RWPE1 (cell line): ENCODE data around the gene SEC31A.
A peak's percentile ranks its signal among the peaks of the same experiment; 100 is the strongest.
"Not testable (repeated sequence)": the region's sequence is repeated elsewhere in the genome, so short reads cannot be mapped to it uniquely, and the experiment has no call there.

Source experiments
- CTCF ChIA-PET: fragments of 350-600 bp; sonication (Branson Sonifier 250); formaldehyde crosslinking; extraction: SDS; loops from one replicate; lab custom pipeline; 2021; lab: Yijun Ruan, JAX
- POLR2A ChIA-PET: fragments of 400-600 bp; formaldehyde crosslinking; extraction: SDS; loops from one replicate; lab custom pipeline; 2020; ENCODE audit warnings: antibody characterized with exemption; ENCODE audit not compliant: low non-redundant PET; lab: Yijun Ruan, JAX
- DNase-seq: peaks from one replicate; pipeline ENCODE4 v3.0.0; 2012; ENCODE audit warnings: low spot score
- H3K27ac ChIP-seq: fragments of 450-650 bp; 2 replicates; pipeline ENCODE4 v1.5.1; 2017
- CTCF ChIP-seq: fragments of 450-650 bp; conservative IDR thresholded peaks from 2 replicates; pipeline ENCODE4 v1.5.1; 2017; ENCODE audit warnings: low read depth, mild to moderate bottlenecking

The SEC31A gene

DNA sequence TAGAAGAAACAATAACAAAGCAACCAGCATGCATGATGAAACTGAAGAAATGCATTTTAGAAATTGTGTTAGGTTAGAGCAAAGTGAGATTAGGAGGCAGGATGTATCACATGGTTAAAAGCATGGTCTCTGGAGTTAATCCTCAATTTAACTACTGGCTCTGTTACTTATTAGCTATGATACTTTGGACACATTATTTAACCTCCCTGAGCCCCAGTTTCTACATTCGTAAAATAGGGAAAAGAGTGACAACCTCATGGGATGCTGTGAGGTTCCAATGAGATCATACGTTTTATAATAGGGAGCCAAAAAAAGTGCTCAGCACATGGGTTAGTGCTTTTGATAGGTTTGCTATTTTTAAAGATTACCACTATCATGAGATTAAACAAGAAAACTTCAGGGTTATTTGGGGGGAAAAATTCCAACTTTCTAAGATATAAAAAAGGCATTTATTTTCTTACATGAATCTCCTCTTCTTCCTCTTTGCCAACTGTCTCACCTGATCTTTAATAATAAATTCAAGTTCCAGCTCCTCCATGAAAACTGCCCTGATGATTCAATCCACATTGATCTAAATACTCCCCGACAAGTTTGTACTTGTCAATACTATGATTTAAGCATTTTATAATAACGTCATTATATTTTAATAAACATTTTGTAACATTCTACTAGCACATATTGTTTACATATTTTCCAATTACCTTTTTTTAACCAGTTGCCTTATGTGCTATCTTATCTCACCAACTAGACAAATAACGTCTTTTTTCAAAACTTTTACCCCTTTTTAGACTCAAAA lies 4.6 kb downstream of the SEC31A start:
- ChIA-PET POLR2A (no interaction called here), CTCF (interaction anchor here (1.0 kb wide), 1 partner anchor 13 kb away, joined by 3 read pairs; no protein-coding TSS in a partner anchor)
- TF ChIP-seq CTCF: no peak
- DNase-seq: no peak
- no peak overlapping the region for H3K27ac ChIP-seq

DNA sequence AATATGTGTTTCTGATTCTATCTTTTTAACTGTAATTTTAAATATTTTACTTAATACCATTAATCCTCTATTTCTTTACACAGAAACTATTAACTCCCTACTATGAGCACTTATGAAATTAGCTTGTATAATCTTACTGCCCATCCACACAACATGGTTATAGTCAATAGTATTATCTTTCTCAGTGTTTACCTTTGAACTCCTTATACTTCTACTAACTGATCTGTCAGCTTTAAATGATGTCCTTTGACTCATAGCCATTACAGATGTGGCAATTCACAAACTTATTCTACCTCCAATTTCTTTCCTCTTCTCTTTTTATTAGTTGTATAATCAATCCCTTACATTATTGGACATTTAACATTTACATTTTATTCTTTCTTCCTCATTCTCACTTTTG lies 5.5 kb downstream of the SEC31A start:
- POLR2A ChIA-PET: no interaction called here
- DNase-seq: no peak
- H3K27ac ChIP-seq: no peak overlapping the region
- no peak for TF ChIP-seq CTCF
- CTCF ChIA-PET: no interaction called here

- CTCF ChIA-PET: interaction anchor here (0.6 kb wide), 1 partner anchor 46 kb away, joined by 6 read pairs; no protein-coding TSS in a partner anchor
- H3K27ac ChIP-seq: peak overlapping the region; percentile 16; the same call in 1 of the 2 replicates
- POLR2A ChIA-PET: no interaction called here
- TF ChIP-seq CTCF: no peak
- DNase-seq: no peak
These were observed 22.4 kb downstream of the SEC31A start for GRCh38 chr4:82868572-82868971.

DNA sequence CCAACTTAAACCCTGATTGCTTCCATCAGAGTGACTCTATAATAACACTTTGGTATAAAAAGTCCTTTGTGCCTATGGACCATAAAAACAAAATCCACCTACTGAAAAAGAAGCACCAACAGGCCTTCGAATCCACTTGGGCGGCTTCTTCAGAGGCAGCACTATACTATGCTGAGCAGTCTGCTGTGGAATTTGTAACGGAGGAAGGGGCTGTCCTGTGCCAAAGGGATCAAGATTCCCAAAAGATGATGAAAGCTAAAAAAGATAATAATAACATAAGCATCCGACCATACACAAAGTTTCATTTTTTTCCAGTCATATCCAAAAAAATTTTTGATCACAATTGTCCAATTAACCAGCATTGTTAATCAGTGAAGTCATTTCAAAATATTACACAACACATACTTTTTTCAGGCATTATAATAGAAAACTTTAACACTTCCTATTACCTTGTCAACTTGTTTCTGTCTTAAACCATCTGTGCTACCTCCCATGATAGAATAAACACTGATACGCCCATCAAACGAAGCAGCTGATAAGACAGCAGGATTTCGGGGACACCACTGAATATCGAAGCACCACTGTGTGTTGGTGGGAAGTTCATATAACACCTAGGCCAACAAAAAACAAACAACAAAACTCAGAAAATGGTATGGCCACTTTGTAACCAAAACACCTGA lies 24.1 kb downstream of the SEC31A start:
- DNase-seq: no peak
- peak overlapping the region; percentile 95; the same call in 1 of the 2 replicates for H3K27ac ChIP-seq
- ChIA-PET POLR2A (no interaction called here), CTCF (no interaction called here)
- no peak for TF ChIP-seq CTCF

- CTCF ChIA-PET, DNase-seq: not testable (repeated sequence)
- H3K27ac ChIP-seq: peak overlapping the region; percentile 95
- POLR2A ChIA-PET: interaction anchor here (0.6 kb wide), 1 partner anchor 169 kb away, joined by 4 read pairs; the partner anchor contains the start of gene COPS4
These were observed 24.9 kb downstream of the SEC31A start for GRCh38 chr4:82866033-82866432.

- no peak for TF ChIP-seq CTCF
- peak overlapping the region; percentile 95 for H3K27ac ChIP-seq
- ChIA-PET CTCF (no interaction called here), POLR2A (interaction anchor here (0.6 kb wide), 1 partner anchor 169 kb away, joined by 4 read pairs; the partner anchor contains the start of gene COPS4)
- DNase-seq: peak; percentile 70
These were observed 25.4 kb downstream of the SEC31A start for GRCh38 chr4:82865592-82865991.
